HG03354 (cell line): ENCODE data around the gene ART5.

ENCODE experiments used
- ATAC-seq: cut with Tn5 transposase; IDR thresholded peaks from one replicate; pipeline ENCODE4 v1.9.1; 2021; ENCODE audit warnings: mild to moderate bottlenecking; ENCODE audit not compliant: unreplicated experiment, poor library complexity, severe bottlenecking

The ART5 gene

GRCh38 chr11:3641701-3642070, at the start of gene ART5:
Gene ART5, minus strand, starts transcription at chr11:3641992. Its CDS starts 130 bp downstream, at chr11:3641862.
- no peak for ATAC-seq

- ATAC-seq: no peak
Measured at GRCh38 chr11:3686751-3687150, 45.0 kb upstream of the ART5 start.

GRCh38 chr11:3685923-3686322, 44.1 kb upstream of the ART5 start:
- no peak for ATAC-seq

- no peak for ATAC-seq
Measured at GRCh38 chr11:3684819-3685172, 43.0 kb upstream of the ART5 start.

- ATAC-seq: no peak
Measured at GRCh38 chr11:3684129-3684818, 42.5 kb upstream of the ART5 start.

GRCh38 chr11:3683039-3683438, 41.2 kb upstream of the ART5 start:
- no peak for ATAC-seq

- ATAC-seq: no peak
Measured at GRCh38 chr11:3679077-3679476, 37.3 kb upstream of the ART5 start.

GRCh38 chr11:3675971-3676370, 34.2 kb upstream of the ART5 start:
- no peak for ATAC-seq

GRCh38 chr11:3674189-3674588, 32.4 kb upstream of the ART5 start:
- ATAC-seq: no peak

- ATAC-seq: no peak
Measured at GRCh38 chr11:3671334-3672254, 29.8 kb upstream of the ART5 start, which contains the start of gene CHRNA10. Gene CHRNA10, minus strand, starts transcription at chr11:3671384. Its CDS starts 72 bp downstream, at chr11:3671312.

- no peak for ATAC-seq
Measured at GRCh38 chr11:3669742-3670183, 28.0 kb upstream of the ART5 start.

GRCh38 chr11:3669128-3669527, 27.3 kb upstream of the ART5 start:
- no peak for ATAC-seq

- no peak for ATAC-seq
Measured at GRCh38 chr11:3667149-3668035, 25.6 kb upstream of the ART5 start.

- no peak for ATAC-seq
Measured at GRCh38 chr11:3666023-3666530, 24.3 kb upstream of the ART5 start.

GRCh38 chr11:3665336-3666022, 23.7 kb upstream of the ART5 start:
- no peak for ATAC-seq

GRCh38 chr11:3664032-3664630, 22.3 kb upstream of the ART5 start:
- no peak for ATAC-seq

- no peak for ATAC-seq
Measured at GRCh38 chr11:3662856-3663255, 21.1 kb upstream of the ART5 start.

- no peak for ATAC-seq
Measured at GRCh38 chr11:3660960-3661359, 19.2 kb upstream of the ART5 start.
